Activated CD4-positive, alpha-beta T cell treated with anti-CD3 and anti-CD28 coated beads, Interleukin-2, Interleukin-4, amounts not matched to agents 100 ng/mL and 50 ng/mL, durations not matched to agents 16 hours and 8 hours (primary cell): Measurements from ENCODE around the gene PRR33.

Experiments used
- DNase-seq: peaks from one replicate; pipeline ENCODE4 v3.0.0-alpha.2; 2020; ENCODE audit warnings: low spot score

The PRR33 gene

DNA sequence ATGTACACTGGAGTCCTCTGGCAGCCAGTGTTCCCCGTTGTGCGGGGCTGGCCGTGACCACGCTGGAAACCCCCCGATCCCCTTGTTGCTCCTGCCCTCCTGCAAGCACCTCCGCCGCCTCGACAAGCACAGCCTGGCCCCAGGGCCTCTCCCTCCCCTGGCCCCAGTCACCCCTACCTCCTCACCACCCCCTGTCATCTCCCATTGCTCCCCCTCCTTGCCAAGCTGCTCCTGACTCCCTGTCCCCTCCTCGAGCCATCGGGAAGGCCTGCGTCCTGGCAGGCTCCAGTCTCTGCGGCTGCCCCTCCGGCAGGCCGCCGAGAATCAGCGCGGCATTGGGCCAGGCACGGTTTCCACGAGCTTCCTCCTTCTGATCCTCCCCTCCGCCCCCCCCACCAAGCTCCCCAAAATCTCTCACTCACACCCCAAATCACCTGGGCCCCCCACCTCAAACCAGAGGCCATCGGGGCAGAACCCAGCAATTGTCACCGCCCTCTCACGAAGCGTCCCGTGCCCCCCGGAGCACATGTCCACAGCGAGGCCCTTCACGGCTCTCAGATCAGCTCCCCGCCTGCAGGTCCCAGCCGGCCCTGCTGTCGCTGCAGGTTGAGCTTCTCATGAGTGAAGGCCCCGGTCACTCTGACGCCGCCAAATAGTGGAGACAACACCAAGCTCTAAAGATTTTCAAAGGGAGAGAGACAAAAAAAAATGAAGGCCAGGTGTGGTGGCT lies 44.5 kb downstream of the PRR33 start:
- no peak for DNase-seq

DNA sequence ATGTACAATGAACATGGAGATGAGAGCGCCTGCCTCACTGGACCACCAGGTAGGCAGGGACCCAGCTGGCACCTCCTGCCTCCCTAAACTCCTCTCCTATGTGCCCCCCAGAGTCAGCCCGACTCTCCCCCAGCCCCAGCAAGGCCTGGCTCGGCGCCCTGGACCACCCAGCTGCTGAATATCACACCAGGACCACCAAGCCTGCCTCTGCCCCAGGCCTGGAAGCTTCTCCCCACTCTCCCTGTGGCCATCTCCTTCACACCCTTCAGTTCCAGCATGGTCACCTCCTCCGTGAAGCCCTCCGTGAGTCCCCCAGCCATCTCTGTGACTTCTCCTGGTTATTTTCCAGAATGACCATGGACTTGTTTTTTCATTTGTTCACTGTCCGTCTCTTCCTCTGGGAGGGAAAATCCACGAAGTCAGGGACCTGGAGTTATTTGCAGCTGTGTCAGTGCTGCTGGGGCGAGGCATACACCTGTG lies 45.2 kb downstream of the PRR33 start:
- DNase-seq, result no peak

DNA sequence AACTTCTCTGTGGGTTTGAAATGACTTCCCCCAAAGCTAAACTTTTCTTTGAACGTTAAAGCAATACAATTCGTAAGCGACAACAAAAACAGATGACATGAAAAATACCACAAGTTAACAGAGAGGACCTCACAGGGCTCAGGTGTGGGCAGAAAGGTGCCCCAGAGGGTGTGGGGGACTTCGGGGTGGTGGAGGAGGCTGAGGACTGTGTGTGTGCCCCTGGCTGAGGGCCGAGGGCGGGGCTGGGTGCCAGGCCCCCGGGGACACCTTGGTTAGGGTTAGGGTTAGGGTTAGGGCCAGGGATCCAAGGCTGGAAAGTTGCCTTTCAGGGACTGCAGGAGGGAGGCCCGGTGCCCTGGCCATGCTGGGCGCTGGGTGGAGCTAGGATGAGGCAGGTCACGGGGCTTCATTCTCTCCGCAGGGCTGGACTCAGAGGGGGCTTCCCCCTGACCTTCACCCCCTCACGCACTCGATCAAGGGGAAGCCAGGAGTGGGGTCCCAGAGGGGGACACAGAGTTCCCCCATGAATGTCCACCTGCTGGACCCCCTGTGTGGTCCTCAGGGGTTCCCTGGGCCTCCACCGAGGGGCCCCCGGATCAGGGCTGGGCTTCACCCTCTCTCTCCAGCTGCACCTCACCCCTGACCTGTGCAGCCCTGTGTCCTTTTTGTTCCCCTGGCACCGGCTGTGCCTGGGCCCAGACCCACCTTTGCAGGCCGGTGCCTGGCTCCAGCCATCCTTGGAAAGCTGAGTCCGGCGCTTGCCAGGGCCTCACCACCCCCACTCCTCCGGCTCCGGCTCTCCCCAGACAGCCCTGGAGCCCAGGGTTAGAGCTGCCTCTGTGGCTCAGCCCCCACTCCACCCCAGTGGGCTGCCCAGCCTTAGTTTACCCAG lies 45.9 kb downstream of the PRR33 start:
- DNase-seq, result no peak

DNA sequence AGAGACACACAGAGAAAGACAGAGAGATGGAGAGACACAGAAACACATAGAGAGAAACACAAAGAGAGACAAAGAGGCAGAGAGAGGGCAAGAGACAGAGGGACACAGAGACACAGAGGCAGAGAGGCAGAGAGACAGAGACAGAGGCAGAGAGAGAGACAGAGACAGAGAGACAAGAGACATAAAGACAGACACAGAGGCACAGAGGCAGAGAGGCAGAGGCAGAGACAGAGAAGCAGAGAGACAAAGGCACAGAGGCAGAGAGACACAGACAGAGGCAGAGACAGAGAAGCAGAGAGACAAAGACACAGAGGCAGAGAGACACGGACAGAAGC lies 46.6 kb downstream of the PRR33 start:
- no peak for DNase-seq

DNA sequence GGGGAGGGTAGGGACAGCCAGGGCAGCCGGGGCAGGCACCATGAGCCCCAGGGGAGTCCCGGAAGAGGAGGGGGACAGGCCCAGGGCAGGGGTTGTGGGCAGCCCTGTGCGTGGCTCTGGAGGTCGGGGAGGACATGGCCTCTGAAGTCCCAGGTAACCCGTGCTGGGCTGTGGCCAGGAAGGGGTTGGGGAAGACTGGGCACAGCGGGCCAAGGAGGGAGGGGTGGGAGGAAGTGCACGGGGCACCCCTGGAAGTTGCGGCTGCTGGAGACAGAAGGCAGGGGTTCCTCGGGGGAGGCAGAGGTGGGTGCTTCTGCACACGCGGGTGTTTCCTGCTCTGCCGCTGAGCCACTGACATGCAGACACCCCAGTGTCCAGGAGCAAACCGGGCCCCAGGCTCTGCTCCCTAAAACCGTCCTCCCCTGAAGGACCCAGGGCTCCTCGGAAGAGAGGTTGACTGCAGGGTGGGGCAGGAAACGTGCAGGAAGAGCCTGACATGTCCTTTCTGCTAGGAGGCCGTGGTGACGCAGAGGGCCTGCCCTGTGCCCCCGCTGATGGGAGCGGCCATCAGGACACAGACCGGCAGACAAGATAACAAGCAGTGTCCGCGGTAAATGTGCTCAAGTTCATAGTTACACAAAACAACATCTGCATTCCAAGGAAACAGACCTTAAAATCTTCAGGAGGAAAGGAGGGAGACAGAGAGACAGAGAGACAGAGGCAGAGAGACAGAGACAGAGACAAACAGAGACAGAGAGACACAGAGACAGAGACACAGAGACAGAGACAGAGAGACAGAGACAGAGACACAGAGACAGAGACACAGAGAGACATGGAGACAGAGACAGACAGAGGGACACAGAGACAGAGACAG lies 47.2 kb downstream of the PRR33 start:
- no peak for DNase-seq

DNA sequence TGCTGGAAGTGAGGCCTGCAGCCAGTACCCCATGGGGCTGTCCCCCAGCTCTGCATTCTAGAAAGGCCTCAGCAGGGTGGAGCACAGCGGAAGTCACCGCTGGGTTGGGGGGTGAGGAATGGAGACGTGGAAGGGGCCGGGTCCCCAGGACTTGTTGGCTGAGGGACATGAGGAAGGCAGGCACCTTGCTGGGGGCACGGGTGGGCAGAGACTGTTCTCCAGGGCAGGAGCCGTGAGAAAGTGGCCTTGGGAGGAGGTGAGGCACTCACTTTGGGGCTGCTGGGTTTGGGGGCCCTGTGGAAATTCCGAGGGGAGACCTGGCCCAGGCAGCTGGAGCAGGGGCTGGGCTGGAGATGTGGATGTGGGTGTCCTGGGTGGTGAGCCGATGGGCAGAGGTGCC lies 47.9 kb downstream of the PRR33 start:
- DNase-seq, result no peak

DNA sequence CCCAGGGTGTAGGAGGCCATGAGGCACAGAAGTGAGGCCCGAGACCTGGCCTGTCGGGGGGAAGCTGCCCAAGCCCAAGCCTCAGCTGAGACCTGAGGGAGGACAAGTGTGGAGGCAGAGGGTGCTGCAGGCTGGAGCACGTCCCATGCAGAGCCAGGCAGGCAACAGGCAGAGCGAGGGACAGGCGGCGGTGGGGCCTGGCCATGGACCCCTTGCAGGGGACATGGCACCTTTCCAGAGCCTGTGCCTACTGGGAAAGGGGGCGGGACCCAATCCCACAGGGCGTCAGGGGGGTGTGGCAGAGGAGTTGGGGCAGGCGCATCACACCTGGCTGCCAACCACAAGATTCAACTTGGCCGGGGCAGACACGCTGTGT lies 48.6 kb downstream of the PRR33 start:
- DNase-seq, result no peak

DNA sequence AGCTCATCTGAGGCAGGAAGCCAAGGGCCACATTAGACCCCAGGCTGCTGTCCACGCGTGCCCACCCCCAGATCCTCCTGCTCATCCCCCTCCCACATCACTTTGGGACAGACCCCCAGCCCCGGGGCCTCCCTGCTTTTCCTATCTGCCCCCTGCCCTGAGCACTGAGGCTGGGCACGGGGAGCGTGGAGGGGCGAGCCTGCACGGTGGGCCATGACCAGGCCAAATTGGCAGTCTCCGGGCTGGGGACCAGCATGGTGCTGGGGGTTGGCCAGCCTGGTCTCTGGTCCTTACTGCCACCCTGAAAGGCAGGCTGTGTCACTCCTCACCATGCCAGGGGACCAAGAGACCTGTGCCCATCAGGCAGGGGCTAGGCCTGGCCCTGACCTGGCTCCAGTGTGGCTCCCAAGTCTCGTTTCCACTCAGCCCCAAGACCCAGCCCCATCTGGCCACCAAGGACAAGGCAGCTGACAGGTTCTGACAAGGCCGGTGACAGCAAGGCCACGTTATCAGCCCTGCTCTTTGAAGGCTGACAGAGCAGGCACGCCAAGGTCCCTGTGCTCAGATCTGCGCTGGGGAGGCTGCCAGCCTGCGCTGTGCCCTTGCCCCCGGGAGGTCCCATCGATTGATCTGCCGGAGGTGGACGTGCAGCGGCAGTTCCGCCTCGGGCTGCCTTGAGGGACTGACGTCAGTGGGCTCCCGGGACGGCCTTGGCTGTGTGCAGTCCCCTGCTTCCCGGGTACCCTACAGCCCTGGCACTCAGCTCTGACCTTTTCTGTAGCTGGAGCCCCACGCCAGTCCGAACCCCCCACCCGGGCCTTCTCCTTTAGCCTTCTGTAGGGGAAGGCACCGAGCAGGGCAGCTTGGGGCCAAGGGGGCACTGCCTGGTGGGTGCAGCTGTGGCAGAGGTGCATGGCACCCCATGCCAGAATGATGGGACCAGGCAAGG lies 49.3 kb downstream of the PRR33 start:
- DNase-seq, result no peak

DNA sequence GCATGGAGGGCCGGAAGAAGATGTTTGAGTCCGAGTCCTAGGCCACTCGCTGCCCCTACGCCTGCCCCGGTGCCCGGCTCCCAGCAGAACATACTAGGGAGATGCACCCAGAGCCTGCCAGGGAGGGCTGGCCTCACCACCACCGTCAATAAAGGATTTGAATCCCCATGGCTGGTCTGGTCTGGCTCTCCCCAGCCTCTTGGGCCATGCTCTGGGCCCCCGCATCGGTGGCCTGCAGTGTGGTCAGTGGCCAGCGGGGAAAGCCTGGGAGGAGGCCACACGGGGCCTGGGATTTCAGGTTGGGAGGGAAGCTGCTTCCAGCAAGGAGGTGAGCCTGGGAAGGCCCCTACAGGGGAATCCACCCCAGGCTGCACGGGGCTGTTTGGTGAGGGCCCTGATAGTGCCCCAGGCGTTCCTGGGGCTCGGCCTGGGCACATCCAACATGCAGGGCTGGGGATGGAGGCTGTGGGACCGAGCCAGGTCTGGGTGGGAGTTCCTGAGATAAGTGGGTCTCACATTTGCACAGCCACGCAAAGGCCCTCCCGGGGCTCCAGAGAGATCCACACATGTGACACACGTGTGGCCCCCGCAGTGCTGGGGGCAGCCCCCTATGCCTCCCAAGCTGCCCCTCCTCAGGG lies 50.1 kb downstream of the PRR33 start:
- no peak for DNase-seq

DNA sequence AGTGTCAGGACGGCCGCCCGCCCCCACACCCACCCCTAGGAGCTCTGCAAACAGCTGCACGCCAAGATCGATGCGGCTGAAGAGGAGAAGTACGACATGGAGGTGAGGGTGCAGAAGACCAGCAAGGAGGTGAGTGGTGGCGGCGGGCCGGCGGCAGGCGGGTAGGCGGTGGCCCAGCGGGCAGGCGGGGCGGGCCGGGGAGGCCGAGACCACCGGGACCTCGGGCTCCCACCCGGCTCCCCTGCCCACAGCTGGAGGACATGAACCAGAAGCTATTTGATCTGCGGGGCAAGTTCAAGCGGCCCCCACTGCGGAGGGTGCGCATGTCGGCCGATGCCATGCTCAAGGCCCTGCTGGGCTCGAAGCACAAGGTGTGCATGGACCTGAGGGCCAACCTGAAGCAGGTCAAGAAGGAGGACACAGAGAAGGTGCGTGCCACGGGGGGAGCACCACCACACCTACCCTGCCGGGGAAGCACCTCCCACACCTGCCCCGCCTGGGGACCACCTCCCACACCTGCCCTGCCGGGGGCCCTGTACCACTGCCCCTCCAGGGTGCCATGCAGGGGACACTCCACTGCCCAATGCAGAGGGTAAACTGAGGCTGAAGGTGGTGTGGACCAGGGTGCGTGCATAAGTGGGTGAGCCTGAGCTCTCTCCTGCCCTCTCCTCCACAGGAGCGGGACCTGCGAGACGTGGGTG lies 50.8 kb downstream of the PRR33 start:
- no peak for DNase-seq

DNA sequence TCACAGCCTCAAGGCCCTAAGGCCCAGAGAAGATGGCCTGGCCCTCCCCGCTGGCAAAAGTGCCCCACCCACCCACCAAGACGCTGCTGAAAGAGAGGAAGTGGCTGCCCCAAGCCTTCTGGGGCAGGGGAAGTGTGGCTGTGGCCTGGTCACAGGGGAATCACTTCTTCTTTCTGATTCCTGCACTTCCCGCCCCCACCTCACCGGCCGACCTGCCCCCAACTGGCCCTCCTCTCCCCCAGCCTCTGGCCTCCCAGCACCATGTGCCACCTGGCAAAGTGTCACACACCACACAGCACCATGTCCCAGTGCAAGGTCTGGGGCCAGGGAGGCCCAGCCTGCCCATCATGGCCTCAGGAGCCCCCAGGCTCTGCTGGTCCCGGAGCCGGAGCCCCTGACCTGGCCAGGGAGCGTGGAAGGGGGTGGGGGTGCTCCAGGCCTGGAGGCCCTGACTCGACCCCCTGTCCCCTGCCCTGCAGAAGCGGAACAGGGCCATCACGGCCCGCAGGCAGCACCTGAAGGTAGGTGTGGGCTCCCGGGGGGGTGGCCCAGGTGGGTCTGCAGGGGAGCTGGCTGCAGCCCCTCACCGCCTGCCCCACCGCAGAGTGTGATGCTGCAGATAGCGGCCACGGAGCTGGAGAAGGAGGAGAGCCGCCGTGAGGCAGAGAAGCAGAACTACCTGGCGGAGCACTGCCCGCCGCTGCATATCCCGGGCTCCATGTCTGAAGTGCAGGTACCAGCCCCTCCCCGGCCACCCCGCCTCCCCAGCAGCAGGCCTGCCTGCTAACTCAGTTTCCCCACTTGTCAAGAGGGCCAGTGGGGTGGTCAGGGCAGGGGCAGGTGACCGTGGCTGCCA lies 51.5 kb downstream of the PRR33 start:
- DNase-seq, result no peak

DNA sequence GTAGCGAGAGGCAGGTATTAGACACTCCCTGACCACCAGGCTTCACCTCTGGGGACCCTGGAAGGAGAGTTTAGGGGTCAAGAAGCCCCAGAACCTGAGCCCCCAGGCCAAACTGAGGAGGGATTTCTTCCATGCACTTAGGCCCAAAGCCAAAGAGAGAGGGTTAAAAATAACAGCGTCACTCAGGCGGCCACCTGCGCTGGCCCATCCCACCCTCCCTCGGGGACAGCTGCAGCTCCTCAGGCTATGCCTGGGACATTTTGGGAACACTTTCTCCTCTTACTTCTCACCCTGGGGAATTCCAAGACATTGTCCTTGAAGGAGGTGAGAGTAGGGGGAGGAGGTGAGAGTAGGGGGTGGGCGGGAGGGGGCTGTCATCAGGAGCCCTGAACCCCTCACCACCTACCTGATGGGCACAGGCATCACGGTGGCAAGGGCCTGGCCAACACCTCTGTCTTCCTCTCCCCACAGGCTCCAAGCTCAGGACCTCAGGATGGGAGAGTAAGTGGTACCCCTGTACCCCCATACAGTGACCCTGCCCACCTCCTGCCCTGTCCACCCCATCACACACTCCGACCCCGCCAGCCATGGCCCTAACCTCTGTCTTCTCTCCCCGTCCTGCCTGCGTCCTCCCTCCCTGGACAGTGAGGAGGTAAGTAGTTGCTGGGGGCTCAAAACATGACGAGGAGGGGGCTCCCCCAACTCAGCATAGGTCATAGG lies 52.3 kb downstream of the PRR33 start:
- DNase-seq, result no peak

DNA sequence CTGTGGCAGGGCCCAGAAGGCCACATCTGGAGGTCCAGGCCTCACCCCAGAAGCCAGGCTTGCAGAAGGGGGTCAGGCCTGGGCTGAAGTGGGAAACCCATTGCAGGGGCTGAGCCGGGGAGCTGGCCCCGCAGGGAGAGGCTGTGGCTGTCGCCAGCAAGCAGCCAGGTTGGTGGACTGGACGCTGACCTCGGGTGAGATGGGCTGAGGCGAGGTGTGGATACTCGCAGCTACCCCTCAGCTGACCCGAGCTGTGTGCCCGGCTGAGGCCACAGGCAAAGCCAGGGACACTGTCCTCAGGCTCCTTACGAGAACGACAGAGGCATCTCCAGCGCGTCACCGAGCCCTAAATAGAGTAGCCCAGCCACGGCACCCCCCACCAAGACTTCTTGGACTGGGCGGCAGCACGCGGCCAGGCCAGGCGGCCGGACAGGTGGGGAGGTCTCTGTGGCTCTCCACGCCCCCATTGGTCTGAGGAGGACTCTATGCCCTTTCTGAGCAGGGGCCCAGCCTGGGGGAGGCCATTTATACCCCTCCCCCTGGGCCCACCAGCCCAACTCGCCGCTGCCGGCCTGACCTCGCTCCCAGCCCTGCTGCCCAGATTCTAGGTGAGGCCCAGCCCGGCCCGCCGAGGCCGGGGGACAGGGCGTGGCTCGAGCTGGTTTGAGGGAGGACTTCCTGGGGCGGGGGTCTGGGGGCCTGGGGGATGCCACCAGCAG lies 53.1 kb downstream of the PRR33 start, which contains the start of gene TNNI2:
Gene TNNI2 (plus strand): TSS at position 556 of the 719 bp plus-strand sequence. CDS start 716 bp downstream, outside the sequence.
- DNase-seq, result no peak
